ENCODE measurements around the gene PSME1. TPM values are rescaled to one million over a fixed set of nuclear protein-coding genes. Genes with fewer than 3 reads are reported as not detected.

Gene PSME1
- total and polyA plus RNA-seq, 2 of the 13 experiments (the other 11 are each of a cell fraction or from before 2014, with no cell fraction given): 159 to 608 TPM

- TF ChIP-seq AFF4 (CRISPR knock-in tag; IDR thresholded peaks at IDR 0.05): no peak
- TF ChIP-seq IRF2 (CRISPR knock-in tag; IDR thresholded peaks at IDR 0.05): peak; percentile 66
- peak; percentile 29; the same call in 1 of the 2 replicates for TF ChIP-seq ZBTB26 (CRISPR knock-in tag; IDR thresholded peaks at IDR 0.05; ENCODE audit: borderline replicate concordance)
- no peak for TF ChIP-seq RAD51 (IDR thresholded peaks at IDR 0.05; ENCODE audit: borderline replicate concordance)
- 0 out of 2 replicates have a peak, but pooled peaks have one; percentile 46 for TF ChIP-seq ZMAT3 (CRISPR knock-in tag; conservative IDR thresholded peaks at IDR 0.05)
- no peak for TF ChIP-seq ATF5 (CRISPR knock-in tag; IDR thresholded peaks at IDR 0.05; ENCODE audit: low read depth)
- no peak for TF ChIP-seq POLR2A (IDR thresholded peaks at IDR 0.05; ENCODE audit: insufficient read depth in 1 of 2, low read depth in 2 of 2, low read length in 2 of 2)
- TF ChIP-seq HNF4A (CRISPR knock-in tag; IDR thresholded peaks at IDR 0.05): peak; percentile 82
- TF ChIP-seq EED (CRISPR knock-in tag; IDR thresholded peaks at IDR 0.05): peak; percentile 40; the same call in 1 of the 2 replicates
- TF ChIP-seq GTF3A (CRISPR knock-in tag; conservative IDR thresholded peaks at IDR 0.05): no peak
- peak; percentile 83 for TF ChIP-seq ZBTB7A (CRISPR knock-in tag; IDR thresholded peaks at IDR 0.05)
- no peak for TF ChIP-seq NFKBIZ (CRISPR knock-in tag; IDR thresholded peaks at IDR 0.05)
- TF ChIP-seq ZNF318 (CRISPR knock-in tag; IDR thresholded peaks at IDR 0.05): 0 out of 2 replicates have a peak, but pooled peaks have one; percentile 19
- no peak for TF ChIP-seq TSC22D2 (CRISPR knock-in tag; IDR thresholded peaks at IDR 0.05; ENCODE audit: borderline replicate concordance)
Measured at GRCh38 chr14:24130717-24131548, 5.1 kb upstream of the PSME1 start (continued).

All from HepG2 (cell line).